Raji (cell line): ENCODE results near the gene FAHD2A.

Experiments
- POLR2A ChIP-seq: IDR thresholded peaks from 2 replicates; pipeline ENCODE4 v1.6.1; 2011; ENCODE audit warnings: low read depth, low read length, control low read depth; ENCODE audit not compliant: insufficient read depth

FAHD2A gene

GRCh38 chr2:95384854-95385569 is 17.5 kb upstream of the FAHD2A start:
- TF ChIP-seq POLR2A, result no peak

GRCh38 chr2:95385570-95385984 is 16.9 kb upstream of the FAHD2A start:
- TF ChIP-seq POLR2A, result no peak

GRCh38 chr2:95386031-95386430 is 16.5 kb upstream of the FAHD2A start:
- no peak for TF ChIP-seq POLR2A

- TF ChIP-seq POLR2A, result no peak
Measured at GRCh38 chr2:95387358-95387757, 15.2 kb upstream of the FAHD2A start.

- no peak for TF ChIP-seq POLR2A
Measured at GRCh38 chr2:95388091-95388692, 14.3 kb upstream of the FAHD2A start.

- TF ChIP-seq POLR2A, result no peak
Measured at GRCh38 chr2:95388856-95389244, 13.7 kb upstream of the FAHD2A start.

- TF ChIP-seq POLR2A, result no peak
Measured at GRCh38 chr2:95389245-95390119, 13.0 kb upstream of the FAHD2A start.

GRCh38 chr2:95390272-95390880 is 12.1 kb upstream of the FAHD2A start:
- no peak for TF ChIP-seq POLR2A

GRCh38 chr2:95390881-95391321 is 11.6 kb upstream of the FAHD2A start:
- TF ChIP-seq POLR2A, result no peak

GRCh38 chr2:95391641-95392310 is 10.7 kb upstream of the FAHD2A start:
- no peak for TF ChIP-seq POLR2A

- TF ChIP-seq POLR2A, result no peak
Measured at GRCh38 chr2:95392320-95392719, 10.2 kb upstream of the FAHD2A start.

- TF ChIP-seq POLR2A, result no peak
Measured at GRCh38 chr2:95392730-95393455, 9.6 kb upstream of the FAHD2A start.

- no peak for TF ChIP-seq POLR2A
Measured at GRCh38 chr2:95393901-95394300, 8.6 kb upstream of the FAHD2A start.

- no peak for TF ChIP-seq POLR2A
Measured at GRCh38 chr2:95399061-95399460, 3.4 kb upstream of the FAHD2A start.
